Epithelial cell of proximal tubule (primary cell): ENCODE results near the gene CD46. TPM values are rescaled to one million over a fixed set of nuclear protein-coding genes. Genes with fewer than 3 reads are reported as not detected.

Experiments
- DNase-seq: peaks from one replicate; pipeline ENCODE4 v3.0.0-alpha.2; 2011; ENCODE audit warnings: low read depth
- H3K4me3 ChIP-seq: 2 replicates; pipeline ENCODE4 v1.5.1; 2011; ENCODE audit warnings: low read depth, mild to moderate bottlenecking, low read length
- CTCF ChIP-seq: conservative IDR thresholded peaks from 2 replicates; pipeline ENCODE4 v1.5.1; 2012; ENCODE audit warnings: low read depth, mild to moderate bottlenecking, low read length
- total RNA-seq: library from RNA; depleted of rRNA; stranded (reverse); fragments of >200 nt; gene quantifications from 2 replicates; pipeline ENCODE4 v1.2.3, GENCODE V29; 2015

Gene CD46
- total RNA-seq, 1 donor from 2014 or later: 146 TPM

GRCh38 chr1:207779008-207779407 is 27.2 kb downstream of the CD46 start:
- no peak for TF ChIP-seq CTCF
- H3K4me3 ChIP-seq: no peak overlapping the region
- no peak for DNase-seq

- DNase-seq: no peak
- TF ChIP-seq CTCF: no peak
- H3K4me3 ChIP-seq: no peak overlapping the region
Measured at GRCh38 chr1:207781312-207781711, 29.5 kb downstream of the CD46 start.

- H3K4me3 ChIP-seq: no peak overlapping the region
- no peak for TF ChIP-seq CTCF
- no peak for DNase-seq
Measured at GRCh38 chr1:207787776-207788175, 35.9 kb downstream of the CD46 start.

- TF ChIP-seq CTCF: no peak
- no peak for DNase-seq
- H3K4me3 ChIP-seq: no peak overlapping the region
Measured at GRCh38 chr1:207789386-207789785, 37.5 kb downstream of the CD46 start.

- no peak for TF ChIP-seq CTCF
- no peak for DNase-seq
- H3K4me3 ChIP-seq: no peak overlapping the region
Measured at GRCh38 chr1:207789792-207790787, 38.2 kb downstream of the CD46 start.

GRCh38 chr1:207791290-207791689 is 39.4 kb downstream of the CD46 start:
- no peak overlapping the region for H3K4me3 ChIP-seq
- TF ChIP-seq CTCF: no peak
- DNase-seq: no peak

- TF ChIP-seq CTCF: no peak
- no peak for DNase-seq
- no peak overlapping the region for H3K4me3 ChIP-seq
Measured at GRCh38 chr1:207793327-207793726, 41.5 kb downstream of the CD46 start.
